GM12892 (cell line): ENCODE results near the gene TRAF6.
A peak's percentile ranks its signal among the peaks of the same experiment; 100 is the strongest.

Experiments
- DNase-seq: peaks from one replicate; pipeline ENCODE4 v3.0.0; 2011; ENCODE audit not compliant: insufficient read length
- FAIRE-seq: peaks from 2 replicates; lab custom pipeline; 2011; peaks lifted over from hg19 to GRCh38; lab: Jason Lieb, UNC
- POLR2A ChIP-seq: IDR thresholded peaks from 2 replicates; pipeline ENCODE4 v1.6.1; 2011; ENCODE audit warnings: low read depth, low read length, control low read depth
- POLR2AphosphoS5 ChIP-seq: IDR thresholded peaks from 2 replicates; pipeline ENCODE4 v1.6.1; 2011; ENCODE audit warnings: low read depth, low read length, control low read depth
- TAF1 ChIP-seq: IDR thresholded peaks from 2 replicates; pipeline ENCODE4 v1.6.1; 2011; ENCODE audit warnings: low read depth, mild to moderate bottlenecking, control low read depth, low read length, borderline replicate concordance

The TRAF6 gene

DNA sequence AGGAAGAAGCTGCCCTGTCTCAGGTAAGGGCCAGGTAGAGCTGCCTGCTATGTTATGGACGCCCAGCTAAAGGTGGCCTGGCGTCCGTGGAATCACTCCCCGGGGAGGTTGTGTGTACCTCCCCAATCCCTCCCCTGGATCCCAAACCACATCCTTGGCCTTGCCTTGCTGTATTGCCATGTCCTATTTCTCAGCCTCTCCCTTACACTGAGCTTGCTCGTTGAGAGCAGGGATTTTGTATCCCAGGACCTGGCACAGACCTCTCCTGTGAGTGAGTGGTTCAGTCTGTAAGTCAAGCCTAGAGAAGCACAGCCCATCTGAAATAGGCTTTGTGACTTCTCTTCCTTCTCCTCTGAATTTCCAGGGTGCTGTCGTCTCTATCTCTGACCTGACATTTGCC, 53.9 kb downstream of the TRAF6 start:
- FAIRE-seq, result no peak
- no peak for DNase-seq

GRCh38 chr11:36455658-36456111, 54.4 kb downstream of the TRAF6 start:
- no peak for FAIRE-seq
- DNase-seq, result no peak
- no peak for TF ChIP-seq POLR2AphosphoS5
- TF ChIP-seq POLR2A, result no peak
- TF ChIP-seq TAF1, result no peak

More for the DNA sequence above, 53.9 kb downstream of the TRAF6 start:
- TF ChIP-seq POLR2A, result no peak
- no peak for TF ChIP-seq POLR2AphosphoS5
- no peak for TF ChIP-seq TAF1

- FAIRE-seq (no peak), DNase-seq (no peak)
- TF ChIP-seq POLR2AphosphoS5 (no peak), TAF1 (no peak), POLR2A (no peak)
Observed at GRCh38 chr11:36454941-36455631, 55.0 kb downstream of the TRAF6 start.

GRCh38 chr11:36454551-36454940, 55.5 kb downstream of the TRAF6 start:
- FAIRE-seq, result no peak
- DNase-seq, result no peak
- TF ChIP-seq POLR2AphosphoS5, result no peak
- no peak for TF ChIP-seq POLR2A
- no peak for TF ChIP-seq TAF1

DNA sequence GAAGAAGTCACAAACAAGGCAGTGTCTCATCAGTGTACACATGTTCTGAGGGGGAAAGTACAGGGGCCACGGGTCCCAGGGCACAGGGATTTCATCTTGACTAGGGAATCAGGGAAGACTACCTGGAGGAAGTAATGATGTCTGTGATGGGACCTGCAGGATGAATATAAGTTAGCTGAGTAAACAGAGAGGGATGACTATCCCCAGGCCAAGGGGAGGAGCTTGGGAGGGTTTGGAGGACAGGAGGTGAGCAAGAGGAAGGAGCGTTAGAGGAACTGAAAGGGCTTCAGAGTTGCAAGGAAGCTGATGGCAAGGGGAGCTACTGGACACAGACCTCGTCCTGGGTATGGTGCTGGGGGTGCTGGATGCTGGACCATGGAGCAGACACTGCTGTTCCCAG, 56.4 kb downstream of the TRAF6 start:
- DNase-seq (no peak), FAIRE-seq (no peak)
- TF ChIP-seq POLR2A, result no peak
- TF ChIP-seq TAF1, result no peak
- TF ChIP-seq POLR2AphosphoS5, result no peak

DNA sequence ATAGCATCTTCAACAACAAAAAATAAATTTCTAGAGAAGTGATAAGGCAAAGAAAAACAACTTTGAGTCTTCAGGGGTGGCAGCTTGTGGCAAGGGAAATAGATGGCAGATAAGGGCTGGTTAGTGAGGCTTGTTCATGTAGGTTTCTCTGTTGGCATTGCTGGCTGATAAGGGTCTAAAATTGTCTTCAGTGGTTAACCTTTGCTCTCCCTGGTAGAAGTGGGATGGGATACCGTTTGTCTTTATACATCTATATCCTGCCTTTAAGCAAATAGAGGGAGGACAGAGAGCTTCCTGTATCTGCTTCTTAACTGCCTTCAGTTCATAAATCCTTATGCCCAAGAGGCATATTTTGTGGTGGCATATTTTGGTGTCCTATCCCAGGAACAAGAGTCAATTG, 57.1 kb downstream of the TRAF6 start:
- FAIRE-seq (no peak), DNase-seq (no peak)
- TF ChIP-seq TAF1 (no peak), POLR2A (no peak), POLR2AphosphoS5 (no peak)

GRCh38 chr11:36452236-36452940, 57.7 kb downstream of the TRAF6 start:
- FAIRE-seq (no peak), DNase-seq (no peak)

GRCh38 chr11:36451681-36452080, 58.4 kb downstream of the TRAF6 start:
- no peak for TF ChIP-seq POLR2AphosphoS5
- TF ChIP-seq POLR2A, result no peak
- no peak for TF ChIP-seq TAF1
- FAIRE-seq, result no peak
- DNase-seq, result no peak

More at GRCh38 chr11:36452236-36452940, 57.7 kb downstream of the TRAF6 start:
- TF ChIP-seq POLR2AphosphoS5 (no peak), POLR2A (no peak), TAF1 (no peak)

GRCh38 chr11:36451045-36451444, 59.0 kb downstream of the TRAF6 start:
- no peak for DNase-seq
- peak; percentile 57 for FAIRE-seq
- TF ChIP-seq TAF1 (no peak), POLR2AphosphoS5 (no peak), POLR2A (no peak)

GRCh38 chr11:36450110-36450572, 59.9 kb downstream of the TRAF6 start:
- FAIRE-seq, result peak; percentile 62
- TF ChIP-seq POLR2A, result no peak
- TF ChIP-seq TAF1, result no peak
- no peak for TF ChIP-seq POLR2AphosphoS5
- no peak for DNase-seq

DNA sequence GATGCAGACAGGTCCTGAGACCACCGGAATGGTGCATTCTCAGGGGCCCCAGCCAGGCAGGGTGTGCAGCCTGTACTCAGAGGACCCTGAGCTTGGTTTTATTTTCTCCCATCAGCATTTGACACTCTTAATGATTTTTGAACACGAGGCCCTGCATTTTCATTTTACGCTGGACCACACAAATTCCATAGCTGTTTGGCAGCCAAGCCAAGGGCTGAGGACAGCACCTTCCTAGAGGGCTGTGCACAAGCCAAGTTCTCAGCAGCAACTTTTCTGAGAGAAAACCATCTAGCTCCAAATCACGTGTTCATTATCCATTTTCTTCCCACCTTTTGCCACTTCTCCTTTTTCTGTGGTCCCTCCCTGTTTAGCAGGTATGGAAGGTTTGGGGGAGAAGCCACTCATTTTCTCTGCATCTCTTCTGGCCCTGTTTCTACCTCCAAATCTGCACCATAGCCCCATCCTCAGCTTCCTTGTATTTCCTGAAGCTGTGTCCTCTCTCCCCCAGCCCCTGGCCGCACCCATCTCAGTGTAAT, 60.4 kb downstream of the TRAF6 start:
- no peak for TF ChIP-seq POLR2A
- no peak for TF ChIP-seq POLR2AphosphoS5
- TF ChIP-seq TAF1, result no peak
- FAIRE-seq (no peak), DNase-seq (no peak)

DNA sequence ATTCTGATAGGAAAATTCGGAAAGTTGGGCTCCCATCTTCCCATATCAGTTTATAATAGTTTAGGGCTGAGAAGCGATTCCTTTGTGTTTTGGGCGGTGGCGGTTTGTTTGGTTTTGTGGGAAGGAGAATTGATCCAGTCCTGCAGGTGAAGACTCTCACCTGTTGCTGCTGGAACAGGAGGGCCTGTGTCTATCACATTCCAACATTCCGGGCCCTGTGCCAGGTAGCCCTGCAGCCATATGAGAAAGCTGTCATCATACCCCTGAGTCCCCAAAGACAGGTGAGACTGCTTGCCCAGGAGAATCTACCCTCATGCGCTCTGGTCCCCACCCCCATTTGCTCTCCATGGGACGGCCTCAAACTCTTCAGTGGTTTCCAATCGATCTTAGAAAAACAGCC, 62.1 kb downstream of the TRAF6 start:
- FAIRE-seq (no peak), DNase-seq (no peak)
- TF ChIP-seq POLR2A, result no peak
- no peak for TF ChIP-seq POLR2AphosphoS5
- TF ChIP-seq TAF1, result no peak

DNA sequence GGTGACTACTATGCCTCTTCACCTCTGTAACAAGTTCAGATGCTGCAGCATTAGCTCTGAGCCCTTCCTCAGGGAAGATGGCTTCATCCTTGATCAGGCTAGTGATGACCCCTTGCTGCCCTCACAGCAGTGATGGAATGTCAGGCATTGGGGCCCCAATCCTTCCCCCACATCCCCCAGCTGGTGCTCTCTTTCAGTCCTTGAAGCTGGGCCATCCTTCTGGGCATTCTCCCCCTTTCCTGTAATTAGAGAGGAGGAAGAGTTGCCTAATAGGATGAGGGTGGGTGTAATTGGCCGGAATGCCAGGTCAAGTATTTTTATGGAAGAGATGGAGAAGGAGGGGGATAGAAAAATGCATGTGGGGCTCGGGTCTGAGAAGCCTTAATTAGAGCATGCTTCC, 62.6 kb downstream of the TRAF6 start:
- FAIRE-seq, result no peak
- TF ChIP-seq POLR2A (no peak), POLR2AphosphoS5 (no peak), TAF1 (no peak)
- no peak for DNase-seq
